ENCODE results near the gene PCDHA11. TPM values are rescaled to one million over a fixed set of nuclear protein-coding genes. Genes with fewer than 3 reads are reported as not detected.
A peak's percentile ranks its signal among the peaks of the same experiment; 100 is the strongest.

The PCDHA11 gene
- total and polyA plus RNA-seq, 2 donors (not counting 3 experiments of a cell fraction or from before 2014, with no cell fraction given): not detected

- DNase-seq (ENCODE audit: low read depth, low spot score) (peak; percentile 35), FAIRE-seq (no peak)
- ChIA-PET POLR2A (no interaction called here), CTCF (interaction anchor here (1.1 to 1.8 kb wide), 3 partner anchors 13 to 185 kb away, joined by 5 to 6 read pairs (median 6); no protein-coding TSS in a partner anchor)
- no peak for TF ChIP-seq MYC (IDR thresholded peaks at IDR 0.05; ENCODE audit: low read depth, low read length)
- TF ChIP-seq MAX (IDR thresholded peaks at IDR 0.05; ENCODE audit: insufficient read depth, insufficient read length): no peak
- TF ChIP-seq EZH2 (IDR thresholded peaks at IDR 0.05; ENCODE audit: borderline replicate concordance, low read depth, low read length, severe bottlenecking): no peak
- no peak for TF ChIP-seq POLR2AphosphoS5 (IDR thresholded peaks at IDR 0.05; ENCODE audit: insufficient read depth, low read depth, low read length)
- intact Hi-C loops (cut with micrococcal nuclease): no loop called here
- Histone ChIP-seq H3K9ac (replicated peaks; ENCODE audit: extremely low read depth, insufficient read depth, low read length) (no peak within 1 kb of the TSS), H3K36me3 (ENCODE audit: control insufficient read depth in 2 of 2, extremely low read depth in 1 of 2, insufficient read depth in 2 of 2, low read length in 2 of 2) (no peaks in the 10 kb centered on the region), H3K27ac (ENCODE audit: insufficient read depth, low read depth, low read length) (no peak within 1 kb of the TSS), H3K27me3 (ENCODE audit: control insufficient read depth in 2 of 2, insufficient read depth in 2 of 2, low read length in 2 of 2) (no peaks in the 10 kb centered on the region), H3K4me2 (ENCODE audit: insufficient read depth, low read length) (no peak within 1 kb of the TSS), H3K9me1 (replicated peaks; ENCODE audit: control insufficient read depth, extremely low read depth, insufficient read depth, low read length) (no peaks in the 10 kb centered on the region), H4K20me1 (replicated peaks; ENCODE audit: control insufficient read depth, extremely low read depth, insufficient read depth, low read length) (no peaks in the 10 kb centered on the region), H3K9me3 (replicated peaks; ENCODE audit: control insufficient read depth, insufficient read depth, low read length) (no peaks in the 10 kb centered on the region), H3K79me2 (ENCODE audit: control insufficient read depth, insufficient read depth, low read length) (no peaks in the 10 kb centered on the region), H2AFZ (ENCODE audit: low read depth, low read length) (no peak within 1 kb of the TSS), H3K4me3 (replicated peaks in 1 of 3; ENCODE audit: insufficient read depth in 1 of 3, low read depth in 1 of 3, low read length in 3 of 3) (no peak within 1 kb of the TSS), H3K4me1 (ENCODE audit: control insufficient read depth, extremely low read depth, insufficient read depth, low read length) (no peaks in the 10 kb centered on the region)
- BruUV-seq (replicated peaks): no TSS peak
- dilution Hi-C loops (cut with MboI; ENCODE audit: extremely low pct_ligation_motif_present, low sequenced_read_pairs): no loop called here
Measured at GRCh38 chr5:140855772-140856674, 12.7 kb upstream of the PCDHA11 start, which contains the start of gene PCDHA10. TSS of gene PCDHA10 (plus strand) at chr5:140855897. CDS start at chr5:140856049, 152 bp downstream.
